ENCODE measurements around the gene PRKN. TPM values are rescaled to one million over a fixed set of nuclear protein-coding genes. Genes with fewer than 3 reads are reported as not detected.

Gene PRKN
- total RNA-seq, 1 donor from 2014 or later = 5.1 TPM

- Mint-ChIP-seq H3K4me3 (ENCODE audit: unreplicated experiment) (no peak overlapping the region), H3K4me1 (ENCODE audit: unreplicated experiment) (no peaks in the 10 kb centered on the region), H3K27ac (ENCODE audit: unreplicated experiment) (no peak overlapping the region), H3K9me3 (ENCODE audit: unreplicated experiment) (peaks cover 5% of the 10 kb centered on the region), H3K27me3 (ENCODE audit: unreplicated experiment) (peaks cover 2% of the 10 kb centered on the region), H3K36me3 (ENCODE audit: low read depth, unreplicated experiment) (peaks cover 4% of the 10 kb centered on the region)
- no peak for TF ChIP-seq CTCF (IDR thresholded peaks at IDR 0.05; ENCODE audit: unreplicated experiment)
- no peak for DNase-seq (ENCODE audit: low spot score)
These were observed 776.4 kb downstream of the PRKN start for GRCh38 chr6:161951126-161951525.

- DNase-seq (ENCODE audit: low spot score) = no peak
- no peaks in the 10 kb centered on the region for H3K4me1 Mint-ChIP-seq (ENCODE audit: unreplicated experiment)
- H3K36me3 Mint-ChIP-seq (ENCODE audit: low read depth, unreplicated experiment) = peaks cover 4% of the 10 kb centered on the region
- peaks cover 2% of the 10 kb centered on the region for H3K27me3 Mint-ChIP-seq (ENCODE audit: unreplicated experiment)
- H3K27ac Mint-ChIP-seq (ENCODE audit: unreplicated experiment) = no peak overlapping the region
- H3K4me3 Mint-ChIP-seq (ENCODE audit: unreplicated experiment) = no peak overlapping the region
- peaks cover 5% of the 10 kb centered on the region for H3K9me3 Mint-ChIP-seq (ENCODE audit: unreplicated experiment)
- TF ChIP-seq CTCF (IDR thresholded peaks at IDR 0.05; ENCODE audit: unreplicated experiment) = no peak
These were observed 778.0 kb downstream of the PRKN start for GRCh38 chr6:161949531-161949930.

GRCh38 chr6:161948462-161948861 lies 779.1 kb downstream of the PRKN start:
- peaks cover 2% of the 10 kb centered on the region for H3K27me3 Mint-ChIP-seq (ENCODE audit: unreplicated experiment)
- H3K36me3 Mint-ChIP-seq (ENCODE audit: low read depth, unreplicated experiment) = peaks cover 4% of the 10 kb centered on the region
- H3K9me3 Mint-ChIP-seq (ENCODE audit: unreplicated experiment) = peaks cover 5% of the 10 kb centered on the region
- no peak overlapping the region for H3K27ac Mint-ChIP-seq (ENCODE audit: unreplicated experiment)
- TF ChIP-seq CTCF (IDR thresholded peaks at IDR 0.05; ENCODE audit: unreplicated experiment) = no peak
- DNase-seq (ENCODE audit: low spot score) = no peak
- H3K4me1 Mint-ChIP-seq (ENCODE audit: unreplicated experiment) = no peaks in the 10 kb centered on the region
- H3K4me3 Mint-ChIP-seq (ENCODE audit: unreplicated experiment) = no peak overlapping the region

- H3K9me3 Mint-ChIP-seq (ENCODE audit: unreplicated experiment) = peaks cover 5% of the 10 kb centered on the region
- no peaks in the 10 kb centered on the region for H3K27me3 Mint-ChIP-seq (ENCODE audit: unreplicated experiment)
- H3K36me3 Mint-ChIP-seq (ENCODE audit: low read depth, unreplicated experiment) = peaks cover 4% of the 10 kb centered on the region
- H3K27ac Mint-ChIP-seq (ENCODE audit: unreplicated experiment) = no peak overlapping the region
- DNase-seq (ENCODE audit: low spot score) = no peak
- no peak overlapping the region for H3K4me3 Mint-ChIP-seq (ENCODE audit: unreplicated experiment)
- TF ChIP-seq CTCF (IDR thresholded peaks at IDR 0.05; ENCODE audit: unreplicated experiment) = no peak
- no peaks in the 10 kb centered on the region for H3K4me1 Mint-ChIP-seq (ENCODE audit: unreplicated experiment)
These were observed 780.2 kb downstream of the PRKN start for GRCh38 chr6:161947371-161947770.

GRCh38 chr6:161946461-161946860 lies 781.1 kb downstream of the PRKN start:
- H3K9me3 Mint-ChIP-seq (ENCODE audit: unreplicated experiment) = peaks cover 5% of the 10 kb centered on the region
- no peak for TF ChIP-seq CTCF (IDR thresholded peaks at IDR 0.05; ENCODE audit: unreplicated experiment)
- no peak overlapping the region for H3K4me3 Mint-ChIP-seq (ENCODE audit: unreplicated experiment)
- no peak for DNase-seq (ENCODE audit: low spot score)
- no peaks in the 10 kb centered on the region for H3K27me3 Mint-ChIP-seq (ENCODE audit: unreplicated experiment)
- peaks cover 4% of the 10 kb centered on the region for H3K36me3 Mint-ChIP-seq (ENCODE audit: low read depth, unreplicated experiment)
- no peaks in the 10 kb centered on the region for H3K4me1 Mint-ChIP-seq (ENCODE audit: unreplicated experiment)
- H3K27ac Mint-ChIP-seq (ENCODE audit: unreplicated experiment) = no peak overlapping the region
